Fibroblast of lung (primary cell): ENCODE results near the gene MMP14. TPM values are rescaled to one million over a fixed set of nuclear protein-coding genes. Genes with fewer than 3 reads are reported as not detected.

ENCODE experiments used
- DNase-seq, 2 donors: peaks; one replicate each; pipeline versions ENCODE4 v3.0.0 to v3.0.0-alpha.2; 2010; ENCODE audit warnings: low read depth in 2 of 2
- H2AFZ ChIP-seq: 2 replicates; pipeline ENCODE4 v1.5.1; 2012; ENCODE audit warnings: low read length, control low read depth, inconsistent platforms
- H3K27ac ChIP-seq: 2 replicates; pipeline ENCODE4 v1.5.1; 2011; ENCODE audit warnings: low read length, control low read depth; ENCODE audit not compliant: insufficient read depth
- H3K27me3 ChIP-seq: 2 replicates; pipeline ENCODE4 v1.5.1; 2011; ENCODE audit warnings: mild to moderate bottlenecking, low read length; ENCODE audit not compliant: control insufficient read depth, insufficient read depth
- H3K36me3 ChIP-seq: 2 replicates; pipeline ENCODE4 v1.5.1; 2011; ENCODE audit warnings: low read length; ENCODE audit not compliant: control insufficient read depth, insufficient read depth
- H3K4me1 ChIP-seq: 2 replicates; pipeline ENCODE4 v1.5.1; 2011; ENCODE audit warnings: low read length; ENCODE audit not compliant: control insufficient read depth, insufficient read depth; ENCODE audit errors: extremely low read depth
- H3K4me2 ChIP-seq: 2 replicates; pipeline ENCODE4 v1.5.1; 2011; ENCODE audit warnings: low read length, control low read depth; ENCODE audit not compliant: insufficient read depth; ENCODE audit errors: extremely low read depth
- H3K4me3 ChIP-seq, 4 experiments: fragments of 200-600 bp in 1 of 4; sonication (generic) in 1 of 4; replicated peaks in 1 of 4; 2 replicates each; pipeline ENCODE4 v1.5.1; 2011 to 2016; ENCODE audit warnings: low read length in 4 of 4, low read depth in 3 of 4, mild to moderate bottlenecking in 3 of 4, control low read depth in 2 of 4, inconsistent platforms in 1 of 4, mixed read lengths in 1 of 4; ENCODE audit not compliant: insufficient read depth in 1 of 4; ENCODE audit errors: control extremely low read depth in 1 of 4
- H3K79me2 ChIP-seq: 2 replicates; pipeline ENCODE4 v1.5.1; 2012; ENCODE audit warnings: mild to moderate bottlenecking, low read length, inconsistent platforms; ENCODE audit not compliant: control insufficient read depth, insufficient read depth
- H3K9ac ChIP-seq: 2 replicates; pipeline ENCODE4 v1.5.1; 2011; ENCODE audit warnings: mild to moderate bottlenecking, low read length, control low read depth; ENCODE audit not compliant: insufficient read depth
- H3K9me3 ChIP-seq: 2 replicates; pipeline ENCODE4 v1.5.1; 2012; ENCODE audit warnings: low read depth, low read length; ENCODE audit not compliant: control insufficient read depth, insufficient read depth
- H4K20me1 ChIP-seq: 2 replicates; pipeline ENCODE4 v1.5.1; 2011; ENCODE audit warnings: low read length; ENCODE audit not compliant: control insufficient read depth, insufficient read depth; ENCODE audit errors: extremely low read depth
- EZH2 ChIP-seq: IDR thresholded peaks from 2 replicates; pipeline ENCODE4 v1.5.1; 2012; ENCODE audit warnings: low read length, control low read depth, mild to moderate bottlenecking; ENCODE audit errors: missing control alignments
- polyA plus RNA-seq, 2 donors: library from polyadenylated mRNA; depleted of rRNA in 1 of 2; stranded (reverse) in 1 of 2; unstranded in 1 of 2; fragments of >200 nt; gene quantifications; 2 replicates each; pipeline ENCODE4 v1.2.1, GENCODE V29; 2011 to 2012; ENCODE audit warnings: missing spikeins in 1 of 2
- total RNA-seq: library from RNA; depleted of rRNA; stranded (reverse); fragments of >200 nt; gene quantifications from 2 replicates; pipeline ENCODE4 v1.2.1, GENCODE V29; 2014
- TF ChIP-seq, protein P1 (sequence below), 2 donors: IDR thresholded peaks in 1 of 2; conservative IDR thresholded peaks in 1 of 2; 1 replicate in 1 of 2; 2 replicates in 1 of 2; pipeline ENCODE4 v1.5.1; 2011 to 2012; ENCODE audit warnings: low read length in 2 of 2, control low read depth in 1 of 2, inconsistent platforms in 1 of 2, low read depth in 1 of 2, mild to moderate bottlenecking in 1 of 2

Gene MMP14
- total and polyA plus RNA-seq, 2 donors (not counting 1 experiment from before 2014, with no cell fraction given) = 375 to 397 TPM

- Histone ChIP-seq H3K9me3 (no peaks in the 10 kb centered on the region), H3K36me3 (peaks cover 54% of the 10 kb centered on the region), H3K4me1 (peaks cover 27% of the 10 kb centered on the region), H3K27me3 (no peaks in the 10 kb centered on the region), H3K27ac (peak overlapping the region; percentile 63), H3K4me3 (peak overlapping the region in 1 of 4 experiments; percentile 30), H4K20me1 (no peaks in the 10 kb centered on the region), H3K9ac (no peak overlapping the region), H2AFZ (no peak overlapping the region), H3K79me2 (peaks cover 94% of the 10 kb centered on the region), H3K4me2 (no peak overlapping the region)
- DNase-seq = no peak
- TF ChIP-seq EZH2 = no peak
- TF ChIP-seq, protein P1, sequence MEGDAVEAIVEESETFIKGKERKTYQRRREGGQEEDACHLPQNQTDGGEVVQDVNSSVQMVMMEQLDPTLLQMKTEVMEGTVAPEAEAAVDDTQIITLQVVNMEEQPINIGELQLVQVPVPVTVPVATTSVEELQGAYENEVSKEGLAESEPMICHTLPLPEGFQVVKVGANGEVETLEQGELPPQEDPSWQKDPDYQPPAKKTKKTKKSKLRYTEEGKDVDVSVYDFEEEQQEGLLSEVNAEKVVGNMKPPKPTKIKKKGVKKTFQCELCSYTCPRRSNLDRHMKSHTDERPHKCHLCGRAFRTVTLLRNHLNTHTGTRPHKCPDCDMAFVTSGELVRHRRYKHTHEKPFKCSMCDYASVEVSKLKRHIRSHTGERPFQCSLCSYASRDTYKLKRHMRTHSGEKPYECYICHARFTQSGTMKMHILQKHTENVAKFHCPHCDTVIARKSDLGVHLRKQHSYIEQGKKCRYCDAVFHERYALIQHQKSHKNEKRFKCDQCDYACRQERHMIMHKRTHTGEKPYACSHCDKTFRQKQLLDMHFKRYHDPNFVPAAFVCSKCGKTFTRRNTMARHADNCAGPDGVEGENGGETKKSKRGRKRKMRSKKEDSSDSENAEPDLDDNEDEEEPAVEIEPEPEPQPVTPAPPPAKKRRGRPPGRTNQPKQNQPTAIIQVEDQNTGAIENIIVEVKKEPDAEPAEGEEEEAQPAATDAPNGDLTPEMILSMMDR (conservative IDR thresholded peaks at IDR 0.05 in 1 of 2, IDR thresholded peaks at IDR 0.05 in 1 of 2; ENCODE audit: low read depth in 1 of 2, low read length in 2 of 2) = no peak
These were observed 4.9 kb downstream of the MMP14 start for GRCh38 chr14:22841311-22841710.

DNA sequence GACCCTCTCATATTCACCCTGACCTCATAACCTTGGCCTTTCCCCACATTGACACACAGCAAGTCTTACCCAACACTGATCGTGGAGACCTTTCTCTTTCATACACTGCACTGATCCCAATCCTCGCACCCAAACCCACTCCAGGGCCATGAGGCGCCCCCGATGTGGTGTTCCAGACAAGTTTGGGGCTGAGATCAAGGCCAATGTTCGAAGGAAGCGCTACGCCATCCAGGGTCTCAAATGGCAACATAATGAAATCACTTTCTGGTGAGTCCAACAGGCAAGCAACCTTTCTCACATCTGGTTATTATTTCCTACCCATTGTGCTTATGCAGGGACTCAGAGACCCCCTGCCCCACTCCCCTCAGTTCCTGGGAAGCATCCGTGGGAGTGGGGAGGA lies 5.4 kb downstream of the MMP14 start:
- Histone ChIP-seq H3K4me2 (no peak overlapping the region), H3K9ac (no peak overlapping the region), H3K27ac (peak overlapping the region; percentile 63), H3K79me2 (peaks cover 93% of the 10 kb centered on the region), H3K36me3 (peaks cover 58% of the 10 kb centered on the region), H2AFZ (no peak overlapping the region), H3K4me1 (peaks cover 32% of the 10 kb centered on the region), H3K27me3 (no peaks in the 10 kb centered on the region), H4K20me1 (no peaks in the 10 kb centered on the region), H3K9me3 (no peaks in the 10 kb centered on the region), H3K4me3 (peak overlapping the region in 1 of 4 experiments; percentile 30)
- DNase-seq = no peak
- TF ChIP-seq, protein P1 (conservative IDR thresholded peaks at IDR 0.05 in 1 of 2, IDR thresholded peaks at IDR 0.05 in 1 of 2; ENCODE audit: low read depth in 1 of 2, low read length in 2 of 2) = no peak
- no peak for TF ChIP-seq EZH2

DNA sequence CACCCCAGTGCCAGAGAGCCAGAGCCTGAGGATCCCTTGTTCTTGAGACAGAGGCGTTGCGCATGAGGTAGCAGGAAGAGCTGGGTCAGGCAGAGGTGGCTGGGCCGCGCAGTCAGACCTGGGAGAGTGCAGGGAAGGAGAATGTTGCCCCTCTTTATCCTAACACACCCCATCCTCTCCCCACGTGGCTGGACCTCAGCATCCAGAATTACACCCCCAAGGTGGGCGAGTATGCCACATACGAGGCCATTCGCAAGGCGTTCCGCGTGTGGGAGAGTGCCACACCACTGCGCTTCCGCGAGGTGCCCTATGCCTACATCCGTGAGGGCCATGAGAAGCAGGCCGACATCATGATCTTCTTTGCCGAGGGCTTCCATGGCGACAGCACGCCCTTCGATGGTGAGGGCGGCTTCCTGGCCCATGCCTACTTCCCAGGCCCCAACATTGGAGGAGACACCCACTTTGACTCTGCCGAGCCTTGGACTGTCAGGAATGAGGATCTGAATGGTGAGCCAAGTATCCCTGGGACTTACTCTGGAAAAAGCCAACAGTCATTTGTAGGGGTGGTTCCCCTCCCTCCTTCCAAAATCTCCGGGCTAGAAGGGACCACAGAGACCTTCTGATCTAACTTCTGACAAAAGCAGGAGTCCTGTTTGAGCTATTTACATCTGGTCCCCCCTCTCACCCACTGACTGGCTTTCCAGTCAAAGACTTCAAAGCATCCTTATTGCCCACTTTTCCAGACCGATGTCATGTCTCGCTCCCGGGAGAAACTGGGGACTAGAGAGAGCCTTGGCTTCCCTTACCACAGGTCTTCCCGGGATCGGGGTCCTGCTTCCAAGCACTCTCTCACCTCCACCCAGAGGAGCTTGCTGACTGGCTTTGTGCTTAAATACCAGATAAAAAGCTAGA lies 6.1 kb downstream of the MMP14 start:
- Histone ChIP-seq H3K36me3 (peaks cover 62% of the 10 kb centered on the region), H3K4me1 (peaks cover 36% of the 10 kb centered on the region)

More for the DNA sequence above, 6.1 kb downstream of the MMP14 start:
- Histone ChIP-seq H4K20me1 (no peaks in the 10 kb centered on the region), H2AFZ (no peak overlapping the region), H3K79me2 (peaks cover 86% of the 10 kb centered on the region), H3K27ac (peak overlapping the region; percentile 63), H3K9me3 (no peaks in the 10 kb centered on the region), H3K4me2 (no peak overlapping the region), H3K27me3 (no peaks in the 10 kb centered on the region), H3K4me3 (peak overlapping the region in 1 of 4 experiments; percentile 4), H3K9ac (peak overlapping the region; percentile 17)
- TF ChIP-seq, protein P1 (conservative IDR thresholded peaks at IDR 0.05 in 1 of 2, IDR thresholded peaks at IDR 0.05 in 1 of 2; ENCODE audit: low read depth in 1 of 2, low read length in 2 of 2) = no peak
- TF ChIP-seq EZH2 = no peak
- no peak for DNase-seq
